Measurements from ENCODE around the gene CHFR. TPM values are rescaled to one million over a fixed set of nuclear protein-coding genes. Genes with fewer than 3 reads are reported as not detected.

The CHFR gene
- total RNA-seq, 2 experiments from 2014 or later, result 75.1 to 85.6 TPM

DNA sequence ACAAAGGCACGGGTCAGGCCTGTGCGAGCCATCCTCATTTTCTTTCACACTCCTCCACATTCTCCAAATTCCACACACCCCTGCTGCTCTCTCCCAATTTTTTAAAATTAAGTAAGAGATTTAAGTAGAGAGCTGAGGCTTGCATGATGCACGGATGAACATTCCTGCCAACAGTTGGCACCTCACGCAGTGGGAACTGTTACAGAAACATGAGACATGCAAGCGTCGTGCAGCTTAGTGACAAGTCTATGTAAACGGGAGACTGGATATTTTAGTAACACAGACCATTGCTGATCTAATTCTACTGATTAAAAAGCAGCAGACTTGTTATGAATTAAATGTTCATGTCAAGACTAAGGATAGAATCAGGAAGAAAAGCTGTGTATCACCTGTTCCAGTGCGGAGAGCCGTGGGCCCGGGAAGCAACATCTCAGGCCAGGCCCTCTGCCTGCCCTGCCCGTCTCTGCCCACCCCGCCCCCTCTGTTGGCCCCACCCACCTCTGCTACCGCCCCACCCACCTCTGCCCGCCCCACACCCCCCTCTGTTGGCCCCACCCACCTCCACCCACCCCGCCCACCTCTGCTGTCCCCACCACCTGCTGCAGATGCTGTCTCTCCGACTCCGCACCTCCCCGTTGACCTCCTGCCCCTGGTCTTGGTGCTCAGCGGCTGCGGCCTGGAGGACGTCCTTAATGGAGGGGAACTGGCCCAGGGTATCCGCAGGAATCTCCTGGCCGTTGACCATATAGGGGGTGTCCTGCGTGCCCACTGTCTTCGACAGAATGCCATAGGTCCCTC lies 79.9 kb downstream of the CHFR start:
- peaks cover 23% of the 10 kb centered on the region for H3K4me1 Mint-ChIP-seq (ENCODE audit: low read depth)
- TF ChIP-seq, protein P1, sequence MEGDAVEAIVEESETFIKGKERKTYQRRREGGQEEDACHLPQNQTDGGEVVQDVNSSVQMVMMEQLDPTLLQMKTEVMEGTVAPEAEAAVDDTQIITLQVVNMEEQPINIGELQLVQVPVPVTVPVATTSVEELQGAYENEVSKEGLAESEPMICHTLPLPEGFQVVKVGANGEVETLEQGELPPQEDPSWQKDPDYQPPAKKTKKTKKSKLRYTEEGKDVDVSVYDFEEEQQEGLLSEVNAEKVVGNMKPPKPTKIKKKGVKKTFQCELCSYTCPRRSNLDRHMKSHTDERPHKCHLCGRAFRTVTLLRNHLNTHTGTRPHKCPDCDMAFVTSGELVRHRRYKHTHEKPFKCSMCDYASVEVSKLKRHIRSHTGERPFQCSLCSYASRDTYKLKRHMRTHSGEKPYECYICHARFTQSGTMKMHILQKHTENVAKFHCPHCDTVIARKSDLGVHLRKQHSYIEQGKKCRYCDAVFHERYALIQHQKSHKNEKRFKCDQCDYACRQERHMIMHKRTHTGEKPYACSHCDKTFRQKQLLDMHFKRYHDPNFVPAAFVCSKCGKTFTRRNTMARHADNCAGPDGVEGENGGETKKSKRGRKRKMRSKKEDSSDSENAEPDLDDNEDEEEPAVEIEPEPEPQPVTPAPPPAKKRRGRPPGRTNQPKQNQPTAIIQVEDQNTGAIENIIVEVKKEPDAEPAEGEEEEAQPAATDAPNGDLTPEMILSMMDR (IDR thresholded peaks at IDR 0.05), result no peak
- ChIA-PET CTCF (interaction anchor here (1.3 kb wide), 1 partner anchor 97 kb away, joined by 3 read pairs; no protein-coding TSS in a partner anchor), POLR2A (interaction anchor here (1.2 kb wide), 1 partner anchor 21 kb away, joined by 3 read pairs; the partner anchor contains the start of gene GOLGA3)
- Histone ChIP-seq H3K36me3 (ENCODE audit: insufficient read depth, low read length) (peaks cover 60% of the 10 kb centered on the region), H3K27ac (ENCODE audit: low read depth in 1 of 2, low read length in 2 of 2) (no peak overlapping the region), H3K27me3 (ENCODE audit: control insufficient read depth in 1 of 2, insufficient read depth in 2 of 2, low read length in 2 of 2) (no peaks in the 10 kb centered on the region), H3K4me3 (ENCODE audit: low read length) (no peak overlapping the region), H3K9me3 (ENCODE audit: control insufficient read depth in 1 of 2, insufficient read depth in 1 of 2, low read length in 2 of 2) (no peaks in the 10 kb centered on the region), H3K4me1 (ENCODE audit: insufficient read depth, low read length) (peaks cover 10% of the 10 kb centered on the region)
- intact Hi-C loops (cut with DNase I, micrococcal nuclease), result loop anchor here (2.0 to 5.0 kb wide), 2 partner anchors 39 to 40 kb away; no protein-coding TSS in a partner anchor
- H3K36me3 Mint-ChIP-seq (ENCODE audit: low read depth), result peaks cover 80% of the 10 kb centered on the region
- H3K27me3 Mint-ChIP-seq, result no peaks in the 10 kb centered on the region
- no peaks in the 10 kb centered on the region for H3K9me3 Mint-ChIP-seq
- ATAC-seq (ENCODE audit: poor library complexity) (no peak), DNase-seq (no peak)
- peak overlapping the region; percentile 44 for H3K27ac Mint-ChIP-seq
- no peak overlapping the region for H3K4me3 Mint-ChIP-seq

DNA sequence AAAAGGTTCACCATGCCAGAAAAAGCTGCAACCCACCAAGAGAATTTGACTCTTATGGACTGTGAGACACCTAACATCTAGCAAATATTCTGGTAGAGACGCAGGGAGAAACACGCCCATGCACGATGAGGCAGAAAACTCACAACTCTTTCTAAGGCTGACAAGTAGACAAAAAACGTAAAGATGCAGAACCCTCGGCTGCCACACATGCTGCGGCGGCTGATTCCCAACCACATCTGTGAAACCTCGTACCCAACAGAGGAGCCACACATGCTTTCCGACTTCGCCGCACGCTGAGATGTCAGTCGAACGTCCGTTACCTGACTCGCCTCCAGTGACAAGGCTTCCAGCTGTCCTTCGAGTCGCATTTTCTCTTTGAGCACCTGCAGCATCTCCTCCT lies 80.5 kb downstream of the CHFR start:
- peaks cover 10% of the 10 kb centered on the region for H3K4me1 ChIP-seq (ENCODE audit: insufficient read depth, low read length)
- Mint-ChIP-seq H3K27ac (peak overlapping the region; percentile 44), H3K9me3 (no peaks in the 10 kb centered on the region), H3K36me3 (ENCODE audit: low read depth) (peaks cover 80% of the 10 kb centered on the region), H3K4me1 (ENCODE audit: low read depth) (peaks cover 18% of the 10 kb centered on the region), H3K27me3 (no peaks in the 10 kb centered on the region), H3K4me3 (no peak overlapping the region)
- intact Hi-C loops (cut with DNase I, micrococcal nuclease), result loop anchor here in 1 of 2 experiments (5.0 kb wide), 1 partner anchor 40 kb away; no protein-coding TSS in a partner anchor
- peak; percentile 49 for ATAC-seq (ENCODE audit: poor library complexity)
- ChIA-PET CTCF (interaction anchor here (1.3 kb wide), 1 partner anchor 98 kb away, joined by 3 read pairs; no protein-coding TSS in a partner anchor), POLR2A (interaction anchor here (1.2 kb wide), 1 partner anchor 22 kb away, joined by 3 read pairs; the partner anchor contains the start of gene GOLGA3)
- no peaks in the 10 kb centered on the region for H3K9me3 ChIP-seq (ENCODE audit: control insufficient read depth in 1 of 2, insufficient read depth in 1 of 2, low read length in 2 of 2)
- no peak overlapping the region for H3K4me3 ChIP-seq (ENCODE audit: low read length)
- TF ChIP-seq, protein P1 (IDR thresholded peaks at IDR 0.05), result no peak
- peaks cover 58% of the 10 kb centered on the region for H3K36me3 ChIP-seq (ENCODE audit: insufficient read depth, low read length)
- H3K27ac ChIP-seq (ENCODE audit: low read depth in 1 of 2, low read length in 2 of 2), result no peak overlapping the region
- peak in 2 of 14 experiments; percentile 25 to 37 for DNase-seq
- no peaks in the 10 kb centered on the region for H3K27me3 ChIP-seq (ENCODE audit: control insufficient read depth in 1 of 2, insufficient read depth in 2 of 2, low read length in 2 of 2)

DNA sequence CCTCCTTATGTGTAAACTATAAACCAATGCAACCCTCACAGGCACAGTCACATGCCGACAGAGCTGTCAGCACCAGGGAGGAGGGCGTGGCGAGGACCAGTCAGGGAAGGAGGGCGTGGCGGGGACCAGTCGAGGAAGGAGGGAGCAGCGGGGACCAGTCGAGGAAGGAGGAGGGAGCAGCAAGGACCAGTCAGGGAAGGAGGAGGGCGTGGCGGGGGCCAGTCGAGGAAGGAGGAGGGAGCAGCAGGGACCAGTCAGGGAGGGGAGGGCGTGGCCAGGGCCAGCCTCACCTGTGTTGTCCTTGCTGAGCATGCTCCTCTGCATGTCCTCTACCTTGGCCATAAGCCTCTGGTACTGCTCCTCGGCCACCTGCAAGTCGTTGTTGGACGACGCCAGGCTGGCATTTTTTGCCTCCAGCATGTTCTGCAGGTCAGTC lies 83.0 kb downstream of the CHFR start:
- peaks cover 71% of the 10 kb centered on the region for H3K36me3 ChIP-seq (ENCODE audit: insufficient read depth, low read length)

More for the DNA sequence above, 83.0 kb downstream of the CHFR start:
- H3K9me3 Mint-ChIP-seq, result no peaks in the 10 kb centered on the region
- ChIA-PET POLR2A (interaction anchor here (0.6 kb wide), 1 partner anchor 16 kb away, joined by 3 read pairs; no protein-coding TSS in a partner anchor), CTCF (no interaction called here)
- no peaks in the 10 kb centered on the region for H3K9me3 ChIP-seq (ENCODE audit: control insufficient read depth in 1 of 2, insufficient read depth in 1 of 2, low read length in 2 of 2)
- H3K36me3 Mint-ChIP-seq (ENCODE audit: low read depth), result peaks cover 82% of the 10 kb centered on the region
- H3K27me3 Mint-ChIP-seq, result no peaks in the 10 kb centered on the region
- TF ChIP-seq, protein P1 (IDR thresholded peaks at IDR 0.05), result no peak
- no peak overlapping the region for H3K27ac Mint-ChIP-seq
- H3K27ac ChIP-seq (ENCODE audit: low read depth in 1 of 2, low read length in 2 of 2), result no peak overlapping the region
- peaks cover 18% of the 10 kb centered on the region for H3K4me1 Mint-ChIP-seq (ENCODE audit: low read depth)
- H3K4me1 ChIP-seq (ENCODE audit: insufficient read depth, low read length), result peaks cover 10% of the 10 kb centered on the region
- ATAC-seq (ENCODE audit: poor library complexity), result no peak
- H3K4me3 Mint-ChIP-seq, result no peak overlapping the region
- no peak for DNase-seq
- H3K27me3 ChIP-seq (ENCODE audit: control insufficient read depth in 1 of 2, insufficient read depth in 2 of 2, low read length in 2 of 2), result no peaks in the 10 kb centered on the region
- no peak overlapping the region for H3K4me3 ChIP-seq (ENCODE audit: low read length)
- intact Hi-C loops (cut with DNase I, micrococcal nuclease), result no loop called here
